CD4-positive, alpha-beta T cell (primary cell): ENCODE measurements around the gene CRACR2A. TPM values are rescaled to one million over a fixed set of nuclear protein-coding genes. Genes with fewer than 3 reads are reported as not detected.

Experiments
- ATAC-seq: fragments of 200-7000 bp; cut with Tn5 transposase; one replicate; pipeline ENCODE4 v1.10.0; 2022; ENCODE audit warnings: mild to moderate bottlenecking; ENCODE audit not compliant: poor library complexity
- CTCF ChIA-PET: fragments of 350-600 bp; sonication (Branson Sonifier 250); formaldehyde crosslinking; loops from one replicate; lab custom pipeline; 2021; ENCODE audit warnings: antibody characterized with exemption, inconsistent platforms; lab: Charles Lee
- POLR2A ChIA-PET: fragments of 350-600 bp; sonication (Branson Sonifier 250); formaldehyde crosslinking; loops from one replicate; lab custom pipeline; 2021; ENCODE audit warnings: antibody characterized with exemption, inconsistent platforms; lab: Charles Lee
- DNase-seq, 14 experiments: peaks; one replicate each; pipeline ENCODE4 v3.0.0-alpha.2; 2013 to 2020; ENCODE audit warnings: mixed read lengths in 2 of 14
- H3K27ac ChIP-seq, 2 donors: one replicate each; pipeline versions ENCODE4 v1.5.1 to v1.7.0; 2013; ENCODE audit warnings: low read length in 2 of 2, low read depth in 1 of 2, mild to moderate bottlenecking in 1 of 2
- H3K27me3 ChIP-seq, 2 experiments: 1 replicate in 1 of 2; 2 replicates in 1 of 2; pipeline versions ENCODE4 v1.6.1 to v1.7.0; 2013; ENCODE audit warnings: low read length in 2 of 2, control low read depth in 1 of 2, mild to moderate bottlenecking in 1 of 2, moderate library complexity in 1 of 2; ENCODE audit not compliant: insufficient read depth in 2 of 2, control insufficient read depth in 1 of 2
- H3K36me3 ChIP-seq: one replicate; pipeline ENCODE4 v1.6.1; 2013; ENCODE audit warnings: low read length, control low read depth; ENCODE audit not compliant: insufficient read depth
- H3K4me1 ChIP-seq: one replicate; pipeline ENCODE4 v1.6.1; 2013; ENCODE audit warnings: low read length, control low read depth; ENCODE audit not compliant: insufficient read depth
- H3K4me3 ChIP-seq: one replicate; pipeline ENCODE4 v1.5.1; 2013; ENCODE audit warnings: mild to moderate bottlenecking, low read length, moderate library complexity
- H3K9me3 ChIP-seq, 2 experiments: 1 replicate in 1 of 2; 2 replicates in 1 of 2; pipeline versions ENCODE4 v1.6.1 to v1.7.0; 2013; ENCODE audit warnings: low read length in 2 of 2, mild to moderate bottlenecking in 2 of 2, control low read depth in 1 of 2, moderate library complexity in 1 of 2; ENCODE audit not compliant: control insufficient read depth in 1 of 2, insufficient read depth in 1 of 2
- H3K27ac Mint-ChIP-seq: one replicate; pipeline ENCODE4 v1.8.0; 2020; ENCODE audit warnings: mixed read lengths
- H3K27me3 Mint-ChIP-seq: one replicate; pipeline ENCODE4 v1.8.0; 2021; ENCODE audit warnings: mixed read lengths
- H3K36me3 Mint-ChIP-seq: one replicate; pipeline ENCODE4 v1.8.0; 2021; ENCODE audit warnings: low read depth, mixed read lengths
- H3K4me1 Mint-ChIP-seq: one replicate; pipeline ENCODE4 v1.8.0; 2021; ENCODE audit warnings: low read depth, mixed read lengths
- H3K4me3 Mint-ChIP-seq: one replicate; pipeline ENCODE4 v1.8.0; 2020; ENCODE audit warnings: mild to moderate bottlenecking, mixed read lengths
- H3K9me3 Mint-ChIP-seq: one replicate; pipeline ENCODE4 v1.8.0; 2020; ENCODE audit warnings: mixed read lengths
- intact Hi-C, 2 experiments: fragments of 100-400 bp; cut with DNase I in 1 of 2; cut with micrococcal nuclease in 1 of 2; formaldehyde crosslinking; loops; one replicate each; pipeline versions ENCODE4 v1.15.1 to v1.9.0; 2023 to 2025; cut with DNase I, micrococcal nuclease
- total RNA-seq, 174 experiments: library from RNA in 2 of 174; stranded (reverse) in 2 of 174; gene quantifications; one replicate each; pipeline ENCODE4 v1.2.3 and lab custom pipeline; 2021 to 2026
- TF ChIP-seq, protein P1 (sequence below): fragments of 200-600 bp; IDR thresholded peaks from one replicate; pipeline ENCODE4 v1.8.0; 2022; ENCODE audit warnings: antibody characterized with exemption, mild to moderate bottlenecking

CRACR2A gene
- total RNA-seq, 2 experiments from 2014 or later: 23.5 to 27.5 TPM

DNA sequence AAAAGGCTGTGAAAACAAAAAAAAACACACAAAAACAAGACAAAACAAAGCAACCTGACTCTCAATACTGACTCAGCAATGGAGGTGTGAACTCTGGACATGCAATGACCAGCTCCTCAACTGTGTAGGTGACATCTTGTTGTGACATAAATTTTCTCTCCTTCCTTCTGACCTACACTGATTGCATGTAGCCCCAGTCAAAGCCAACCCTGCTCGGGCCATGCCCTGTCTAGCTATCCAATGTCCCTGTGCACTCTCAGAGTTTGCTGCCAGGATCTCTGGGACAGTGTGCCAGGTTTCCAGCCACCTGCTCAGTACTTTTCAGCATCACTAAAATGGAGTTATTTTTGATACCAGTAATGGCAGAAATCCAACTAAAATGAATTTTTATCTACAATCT is 18.9 kb upstream of the CRACR2A start:
- TF ChIP-seq, protein P1, sequence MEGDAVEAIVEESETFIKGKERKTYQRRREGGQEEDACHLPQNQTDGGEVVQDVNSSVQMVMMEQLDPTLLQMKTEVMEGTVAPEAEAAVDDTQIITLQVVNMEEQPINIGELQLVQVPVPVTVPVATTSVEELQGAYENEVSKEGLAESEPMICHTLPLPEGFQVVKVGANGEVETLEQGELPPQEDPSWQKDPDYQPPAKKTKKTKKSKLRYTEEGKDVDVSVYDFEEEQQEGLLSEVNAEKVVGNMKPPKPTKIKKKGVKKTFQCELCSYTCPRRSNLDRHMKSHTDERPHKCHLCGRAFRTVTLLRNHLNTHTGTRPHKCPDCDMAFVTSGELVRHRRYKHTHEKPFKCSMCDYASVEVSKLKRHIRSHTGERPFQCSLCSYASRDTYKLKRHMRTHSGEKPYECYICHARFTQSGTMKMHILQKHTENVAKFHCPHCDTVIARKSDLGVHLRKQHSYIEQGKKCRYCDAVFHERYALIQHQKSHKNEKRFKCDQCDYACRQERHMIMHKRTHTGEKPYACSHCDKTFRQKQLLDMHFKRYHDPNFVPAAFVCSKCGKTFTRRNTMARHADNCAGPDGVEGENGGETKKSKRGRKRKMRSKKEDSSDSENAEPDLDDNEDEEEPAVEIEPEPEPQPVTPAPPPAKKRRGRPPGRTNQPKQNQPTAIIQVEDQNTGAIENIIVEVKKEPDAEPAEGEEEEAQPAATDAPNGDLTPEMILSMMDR: no peak
- no peaks in the 10 kb centered on the region for H3K9me3 Mint-ChIP-seq
- Histone ChIP-seq H3K36me3 (no peaks in the 10 kb centered on the region), H3K4me3 (no peak overlapping the region), H3K9me3 (no peaks in the 10 kb centered on the region), H3K27me3 (no peaks in the 10 kb centered on the region), H3K4me1 (peaks cover 3% of the 10 kb centered on the region), H3K27ac (no peak overlapping the region)
- no peak for DNase-seq
- CTCF ChIA-PET: no interaction called here
- peaks cover 13% of the 10 kb centered on the region for H3K4me1 Mint-ChIP-seq
- H3K27ac Mint-ChIP-seq: peak overlapping the region; percentile 19
- no peaks in the 10 kb centered on the region for H3K27me3 Mint-ChIP-seq
- POLR2A ChIA-PET: interaction anchor here (0.6 kb wide), 1 partner anchor 116 kb away, joined by 3 read pairs; no protein-coding TSS in a partner anchor
- intact Hi-C loops: no loop called here
- ATAC-seq: no peak
- no peaks in the 10 kb centered on the region for H3K36me3 Mint-ChIP-seq
- H3K4me3 Mint-ChIP-seq: no peak overlapping the region

DNA sequence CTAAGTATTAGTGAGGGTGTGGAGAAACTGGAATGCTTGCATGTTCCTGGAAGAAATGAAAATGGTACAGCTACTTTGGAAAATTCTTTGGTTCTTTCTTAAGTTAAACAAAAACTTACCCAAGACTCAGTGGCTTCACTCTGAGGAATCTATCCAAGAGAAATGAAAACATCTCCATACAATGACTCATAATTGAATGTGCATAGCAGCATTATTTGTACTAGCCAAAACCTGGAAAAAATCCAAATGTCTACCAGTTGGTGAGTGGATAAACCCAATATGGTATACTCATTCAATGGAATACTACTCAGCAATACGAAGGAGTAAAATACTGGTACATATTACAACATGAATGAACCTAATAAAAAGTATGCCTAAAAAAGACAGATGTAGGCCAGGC is 18.0 kb upstream of the CRACR2A start:
- H3K27ac Mint-ChIP-seq: no peak overlapping the region
- peaks cover 3% of the 10 kb centered on the region for H3K4me1 ChIP-seq
- no peaks in the 10 kb centered on the region for H3K27me3 ChIP-seq
- intact Hi-C loops: no loop called here
- H3K4me3 Mint-ChIP-seq: no peak overlapping the region
- no peak for DNase-seq
- ChIA-PET CTCF (no interaction called here), POLR2A (no interaction called here)
- no peaks in the 10 kb centered on the region for H3K9me3 Mint-ChIP-seq
- ATAC-seq: no peak
- H3K36me3 ChIP-seq: no peaks in the 10 kb centered on the region
- no peak overlapping the region for H3K4me3 ChIP-seq
- TF ChIP-seq, protein P1: no peak
- H3K27me3 Mint-ChIP-seq: no peaks in the 10 kb centered on the region
- no peaks in the 10 kb centered on the region for H3K36me3 Mint-ChIP-seq
- no peaks in the 10 kb centered on the region for H3K9me3 ChIP-seq
- H3K27ac ChIP-seq: no peak overlapping the region
- H3K4me1 Mint-ChIP-seq: peaks cover 13% of the 10 kb centered on the region

DNA sequence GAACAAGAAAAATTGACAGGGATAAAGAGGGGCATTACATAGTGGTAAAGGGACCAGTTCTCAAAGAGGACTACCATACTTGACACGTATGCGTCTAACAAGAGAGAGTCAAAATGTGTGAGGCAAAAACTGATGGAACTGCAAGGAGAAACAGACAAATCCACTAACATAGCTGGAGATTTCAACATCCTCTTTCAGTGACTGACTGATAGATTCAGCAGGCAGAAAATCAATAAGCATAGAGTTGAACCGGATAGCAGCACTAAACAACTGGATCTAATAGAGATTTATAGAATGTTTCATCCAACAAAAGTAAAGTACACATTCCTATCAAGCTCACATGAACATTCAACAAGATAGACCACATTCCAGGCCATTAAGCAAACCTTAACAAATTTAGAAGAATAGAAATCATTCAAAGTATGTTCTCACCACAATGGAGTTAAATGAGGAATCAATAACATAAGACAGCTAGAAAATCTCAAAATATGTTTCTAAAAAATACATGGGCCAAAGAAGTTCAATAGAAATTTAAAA is 16.1 kb upstream of the CRACR2A start:
- TF ChIP-seq, protein P1: no peak
- peaks cover 13% of the 10 kb centered on the region for H3K4me1 Mint-ChIP-seq
- ChIA-PET POLR2A (no interaction called here), CTCF (no interaction called here)
- H3K4me3 Mint-ChIP-seq: no peak overlapping the region
- Histone ChIP-seq H3K9me3 (no peaks in the 10 kb centered on the region), H3K27me3 (no peaks in the 10 kb centered on the region), H3K27ac (no peak overlapping the region), H3K4me3 (no peak overlapping the region), H3K36me3 (no peaks in the 10 kb centered on the region), H3K4me1 (peaks cover 3% of the 10 kb centered on the region)
- no peaks in the 10 kb centered on the region for H3K36me3 Mint-ChIP-seq
- DNase-seq (no peak), ATAC-seq (no peak)
- no peak overlapping the region for H3K27ac Mint-ChIP-seq
- intact Hi-C loops: no loop called here
- H3K27me3 Mint-ChIP-seq: no peaks in the 10 kb centered on the region
- no peaks in the 10 kb centered on the region for H3K9me3 Mint-ChIP-seq
